LNCAP (cell line): Measurements from ENCODE around the gene PIK3C2B.

Source experiments
- TF ChIP-seq, protein P1 (sequence below): fragments of 450-650 bp; IDR thresholded peaks from 2 replicates; pipeline ENCODE4 v1.5.1; 2017; ENCODE audit warnings: mild to moderate bottlenecking

Gene PIK3C2B

DNA sequence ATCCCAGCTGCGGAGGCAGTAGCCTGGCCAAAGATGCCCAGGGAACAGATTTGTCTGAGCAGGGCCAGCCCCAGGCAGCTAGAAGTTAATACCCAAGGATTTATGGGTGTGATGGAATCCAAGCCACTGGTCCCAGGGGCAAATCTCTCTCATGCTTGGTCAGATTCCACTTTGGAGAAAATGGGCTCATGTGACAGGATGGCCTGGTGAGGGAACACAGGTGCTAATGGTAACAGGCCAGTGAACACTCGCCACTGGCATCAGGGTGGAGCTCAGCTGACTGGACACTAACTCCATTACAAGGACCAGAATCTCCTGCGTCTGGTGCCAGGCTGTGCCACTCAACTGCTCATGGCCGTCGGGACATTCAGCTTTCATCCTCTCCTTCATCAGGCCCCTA, 33.6 kb upstream of the PIK3C2B start:
- TF ChIP-seq, protein P1, sequence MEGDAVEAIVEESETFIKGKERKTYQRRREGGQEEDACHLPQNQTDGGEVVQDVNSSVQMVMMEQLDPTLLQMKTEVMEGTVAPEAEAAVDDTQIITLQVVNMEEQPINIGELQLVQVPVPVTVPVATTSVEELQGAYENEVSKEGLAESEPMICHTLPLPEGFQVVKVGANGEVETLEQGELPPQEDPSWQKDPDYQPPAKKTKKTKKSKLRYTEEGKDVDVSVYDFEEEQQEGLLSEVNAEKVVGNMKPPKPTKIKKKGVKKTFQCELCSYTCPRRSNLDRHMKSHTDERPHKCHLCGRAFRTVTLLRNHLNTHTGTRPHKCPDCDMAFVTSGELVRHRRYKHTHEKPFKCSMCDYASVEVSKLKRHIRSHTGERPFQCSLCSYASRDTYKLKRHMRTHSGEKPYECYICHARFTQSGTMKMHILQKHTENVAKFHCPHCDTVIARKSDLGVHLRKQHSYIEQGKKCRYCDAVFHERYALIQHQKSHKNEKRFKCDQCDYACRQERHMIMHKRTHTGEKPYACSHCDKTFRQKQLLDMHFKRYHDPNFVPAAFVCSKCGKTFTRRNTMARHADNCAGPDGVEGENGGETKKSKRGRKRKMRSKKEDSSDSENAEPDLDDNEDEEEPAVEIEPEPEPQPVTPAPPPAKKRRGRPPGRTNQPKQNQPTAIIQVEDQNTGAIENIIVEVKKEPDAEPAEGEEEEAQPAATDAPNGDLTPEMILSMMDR = no peak

DNA sequence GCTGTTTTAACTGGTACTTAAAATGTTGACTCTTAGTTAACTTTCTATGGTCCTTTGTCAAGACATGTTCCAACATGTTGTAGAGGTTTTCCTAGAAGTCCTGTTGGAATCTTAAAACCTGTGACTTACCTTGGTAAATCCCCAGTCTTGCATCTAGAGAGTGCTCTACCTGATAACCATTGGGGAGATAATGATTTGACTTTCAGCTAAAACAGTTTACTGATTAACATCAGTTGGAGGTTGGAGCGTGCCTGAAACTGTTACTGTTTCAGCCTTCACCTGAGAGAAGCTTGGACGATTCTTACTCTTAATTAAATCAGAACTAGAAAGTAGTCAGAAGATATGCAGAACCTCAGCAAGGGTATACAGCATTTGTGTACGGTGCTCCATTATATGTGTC, 30.4 kb upstream of the PIK3C2B start:
- TF ChIP-seq, protein P1 = no peak

DNA sequence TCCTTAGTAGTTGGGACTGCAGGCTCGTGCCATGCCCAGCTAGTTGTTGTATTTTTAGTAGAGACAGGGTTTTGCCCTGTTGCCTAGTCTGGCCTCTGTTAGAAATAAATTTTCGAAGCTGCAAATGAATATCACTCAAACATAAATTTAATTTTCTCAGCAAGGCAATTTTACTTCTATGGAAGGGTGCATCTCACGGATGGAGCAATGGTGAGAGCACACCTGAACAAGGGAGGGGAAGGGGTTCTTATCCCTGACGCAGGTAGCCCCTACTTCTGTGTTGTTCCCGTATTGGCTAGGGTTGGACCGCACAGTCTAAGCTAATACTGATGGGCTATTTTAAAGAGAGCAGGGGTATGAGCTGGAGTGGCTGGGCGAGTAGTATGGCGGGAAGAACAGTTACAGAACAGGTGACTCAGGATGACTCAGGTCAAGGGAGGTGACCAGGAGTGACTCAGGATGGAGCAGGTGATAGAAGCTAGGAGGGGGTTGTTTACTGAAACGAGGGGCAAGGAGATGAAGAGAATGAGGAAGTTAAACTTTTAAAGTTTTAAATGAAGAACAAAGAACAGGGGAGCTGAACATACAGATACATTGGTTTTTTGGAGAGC, 29.1 kb upstream of the PIK3C2B start:
- TF ChIP-seq, protein P1 = no peak

DNA sequence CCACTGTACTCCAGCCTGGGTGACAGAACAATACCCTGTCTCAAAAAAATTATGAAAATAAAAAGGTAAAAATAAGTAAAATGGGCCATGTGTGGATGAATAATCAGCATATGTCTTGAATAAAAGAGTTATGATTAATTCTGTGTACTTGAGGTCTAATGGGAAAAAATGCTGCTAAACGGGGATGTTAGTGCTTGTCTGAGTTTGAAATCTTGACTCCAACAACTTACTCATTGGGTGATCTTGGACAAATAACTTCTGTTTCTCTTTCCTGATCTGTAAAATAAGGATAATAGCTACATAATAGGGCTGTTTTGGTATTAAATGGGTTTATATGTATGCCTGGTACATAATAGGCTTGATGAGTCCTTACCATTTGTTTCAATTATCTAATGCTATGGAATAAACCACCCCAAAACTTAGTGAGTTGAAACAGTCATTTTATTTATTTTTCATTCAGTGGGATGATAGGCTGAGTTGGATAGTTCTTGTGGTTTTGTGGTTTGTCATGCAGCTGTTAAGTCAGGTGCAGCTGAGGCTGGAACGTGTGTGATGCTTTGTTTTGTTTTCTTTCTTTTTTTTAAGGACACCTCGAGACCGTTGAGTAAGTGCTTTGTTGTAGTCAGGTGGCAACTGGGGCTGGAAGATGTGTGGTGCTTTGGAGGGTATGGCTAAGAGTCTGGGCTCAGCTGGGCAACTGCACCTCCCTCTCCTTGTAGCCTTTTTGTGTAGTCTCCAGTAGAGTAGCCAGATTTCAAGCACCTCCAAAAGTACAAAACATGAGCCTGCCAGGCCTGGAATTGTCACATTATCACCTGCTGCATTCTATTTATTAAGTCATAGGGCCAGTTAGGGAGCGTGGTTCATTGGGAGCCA, 26.5 kb upstream of the PIK3C2B start:
- TF ChIP-seq, protein P1 = no peak

DNA sequence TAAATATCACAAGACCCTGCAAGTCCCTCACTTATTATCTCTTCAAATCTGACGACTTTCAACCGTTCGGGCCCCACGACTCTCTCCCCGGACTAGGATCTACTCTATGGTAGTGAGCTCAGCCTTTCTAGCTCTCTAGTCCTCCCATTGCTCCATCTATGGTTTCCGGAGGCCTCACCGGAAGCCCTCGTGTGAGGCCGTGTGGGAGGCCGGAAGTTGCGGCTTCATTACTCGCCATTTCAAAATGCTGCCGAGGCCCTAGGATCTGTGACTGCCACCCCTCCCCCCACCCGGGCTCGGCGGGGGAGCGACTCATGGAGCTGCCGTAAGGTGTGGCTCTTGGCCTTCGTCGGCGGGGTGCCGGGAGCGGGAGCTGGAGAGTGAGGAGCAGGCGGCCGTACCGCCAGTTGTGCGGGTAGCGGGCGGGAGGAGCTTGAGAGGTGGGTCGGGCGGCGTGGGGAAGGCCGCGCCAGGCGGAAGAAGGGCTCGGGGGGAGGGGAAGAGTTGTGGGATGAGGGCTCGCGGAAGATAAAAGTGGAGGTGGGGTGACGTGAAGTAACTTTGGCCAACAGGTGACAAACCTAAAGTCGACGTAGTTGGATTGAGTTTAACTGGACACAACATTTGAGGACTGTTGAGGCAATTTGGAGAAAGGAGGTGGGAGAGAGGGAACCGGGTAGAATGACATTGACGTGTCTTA, 21.7 kb upstream of the PIK3C2B start, which contains the start of gene MDM4:
Gene MDM4 (plus strand): TSS at position 227 of the 700 bp plus-strand sequence. CDS start 9,113 bp downstream, outside the sequence.
- TF ChIP-seq, protein P1 = no peak

DNA sequence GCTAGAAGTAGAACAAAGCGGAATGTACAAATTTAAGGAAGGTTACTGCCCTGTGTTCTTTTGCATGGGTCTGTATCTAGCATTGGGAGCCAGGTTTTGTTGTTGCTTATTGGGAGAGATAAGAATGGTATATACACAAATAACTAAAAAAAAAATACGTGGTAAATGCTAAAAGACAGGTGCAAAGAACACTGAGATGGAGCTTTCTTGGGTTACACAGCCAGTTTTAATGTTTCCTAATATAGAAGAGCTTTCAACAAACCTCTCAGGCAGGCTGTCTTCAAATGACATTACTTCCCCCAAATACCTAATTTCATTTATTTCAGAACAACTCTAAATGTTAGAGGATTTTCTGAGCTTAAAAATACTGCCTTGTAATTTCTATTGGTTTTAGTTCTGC, 20.2 kb upstream of the PIK3C2B start:
- TF ChIP-seq, protein P1 = no peak

DNA sequence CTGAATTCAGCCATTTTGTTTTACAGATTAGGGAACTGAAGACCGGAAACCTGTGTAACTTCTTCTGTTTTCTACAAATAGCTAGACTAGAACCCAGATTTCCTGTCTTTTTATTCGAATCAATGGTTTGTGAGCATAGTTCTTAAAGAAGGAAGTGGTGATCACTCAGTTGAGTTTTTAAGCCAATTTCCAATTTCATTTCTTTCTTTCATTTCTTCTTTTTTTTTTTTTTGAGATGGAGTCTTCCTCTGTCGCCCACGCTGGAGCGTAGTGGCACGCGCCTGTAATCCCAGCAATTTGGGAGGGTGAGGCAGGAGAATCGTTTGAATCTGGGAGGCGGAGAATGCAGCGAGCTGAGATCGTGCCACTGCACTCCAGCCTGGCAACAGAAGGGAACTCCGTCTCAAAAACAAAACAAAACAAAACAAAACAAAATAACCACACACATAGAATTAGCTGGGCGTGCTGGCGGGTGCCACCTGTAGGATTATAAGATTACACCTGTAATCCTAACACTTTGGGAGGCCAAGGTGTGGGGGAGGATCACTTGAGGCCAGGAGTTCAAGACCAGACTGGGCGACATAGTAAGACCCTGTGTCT, 18.6 kb upstream of the PIK3C2B start:
- TF ChIP-seq, protein P1 = no peak
